NCI-H460 (cell line): Measurements from ENCODE around the gene TMA7B. TPM values are rescaled to one million over a fixed set of nuclear protein-coding genes. Genes with fewer than 3 reads are reported as not detected.
"Not testable (repeated sequence)": the region's sequence is repeated elsewhere in the genome, so short reads cannot be mapped to it uniquely, and the experiment has no call there.

Experiments
- DNase-seq: peaks from one replicate; pipeline ENCODE4 v3.0.0-alpha.2; 2016; ENCODE audit warnings: low read depth; ENCODE audit errors: extremely low read depth
- total RNA-seq: library from RNA; depleted of rRNA; stranded (reverse); fragments of >200 nt; shearing (Covaris generic); gene quantifications from 2 replicates; pipeline ENCODE4 v1.2.3, GENCODE V29; 2014

The TMA7B gene
- total RNA-seq, 1 experiment from 2014 or later, result not detected

DNA sequence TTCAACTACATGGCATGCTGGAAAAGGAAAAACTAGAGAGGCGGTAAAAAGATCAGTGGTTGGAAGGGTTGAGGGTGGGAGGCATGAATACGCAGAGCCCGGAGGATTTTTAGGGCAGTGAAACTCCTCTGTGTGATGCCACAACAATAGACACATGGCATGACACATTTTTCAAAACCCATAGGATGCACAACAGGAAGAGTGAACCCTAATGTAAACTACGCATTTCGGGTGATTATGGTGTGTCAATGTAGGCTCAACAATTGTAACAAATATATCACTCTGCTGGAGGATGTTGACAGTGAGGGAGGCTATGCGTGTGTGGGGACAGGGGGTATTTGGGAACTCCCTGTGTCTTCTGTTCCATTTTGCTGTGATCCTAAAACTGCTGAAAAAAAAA is 18.9 kb downstream of the TMA7B start:
- no peak for DNase-seq

GRCh38 chr22:39979458-39979857 is 19.3 kb downstream of the TMA7B start:
- no peak for DNase-seq

DNA sequence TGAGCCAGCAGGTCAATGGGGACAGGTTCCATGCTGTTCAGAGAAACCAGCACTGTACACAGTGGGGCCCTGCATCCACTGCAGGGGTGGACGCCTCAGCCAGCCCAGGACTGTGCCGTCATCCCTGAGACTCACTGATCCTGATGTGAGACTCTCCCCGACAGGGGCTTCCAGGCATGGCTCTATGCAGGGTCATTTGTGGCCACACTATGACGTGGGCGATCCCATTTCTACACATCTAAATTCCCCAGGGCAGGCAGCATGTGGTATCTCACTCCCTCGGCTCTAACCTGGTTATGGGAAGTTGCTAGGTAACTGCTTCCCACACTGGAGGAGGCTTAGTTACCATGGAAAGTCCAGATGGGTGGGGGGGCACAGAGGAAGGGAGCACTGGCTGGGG is 20.4 kb downstream of the TMA7B start:
- no peak for DNase-seq

- no peak for DNase-seq
Observed at GRCh38 chr22:39983346-39983745, 23.1 kb downstream of the TMA7B start.

- DNase-seq, result no peak
Observed at GRCh38 chr22:39984006-39984405, 23.8 kb downstream of the TMA7B start.

DNA sequence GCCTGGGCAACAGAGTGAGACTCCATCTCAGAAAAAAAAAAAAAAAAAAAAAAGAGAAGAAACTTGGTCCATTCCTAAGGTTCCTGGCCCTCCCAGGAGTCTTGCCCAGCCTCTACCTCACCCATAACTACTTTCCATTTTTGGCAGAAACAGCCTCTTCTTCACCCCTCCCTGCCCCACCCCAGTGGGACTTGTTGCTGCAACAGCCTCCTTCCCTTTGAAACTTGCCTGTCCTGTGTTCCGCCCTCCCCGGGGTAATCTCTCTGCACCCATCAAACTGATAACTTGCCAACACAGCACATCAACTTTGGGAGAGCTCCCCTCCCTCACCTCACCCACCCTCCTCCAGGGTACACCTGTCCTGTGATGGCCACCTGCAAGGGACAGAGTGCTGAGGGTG is 24.5 kb downstream of the TMA7B start:
- no peak for DNase-seq

GRCh38 chr22:39985383-39986035 is 25.3 kb downstream of the TMA7B start:
- no peak for DNase-seq

GRCh38 chr22:39988386-39989114 is 28.4 kb downstream of the TMA7B start:
- DNase-seq, result no peak

DNA sequence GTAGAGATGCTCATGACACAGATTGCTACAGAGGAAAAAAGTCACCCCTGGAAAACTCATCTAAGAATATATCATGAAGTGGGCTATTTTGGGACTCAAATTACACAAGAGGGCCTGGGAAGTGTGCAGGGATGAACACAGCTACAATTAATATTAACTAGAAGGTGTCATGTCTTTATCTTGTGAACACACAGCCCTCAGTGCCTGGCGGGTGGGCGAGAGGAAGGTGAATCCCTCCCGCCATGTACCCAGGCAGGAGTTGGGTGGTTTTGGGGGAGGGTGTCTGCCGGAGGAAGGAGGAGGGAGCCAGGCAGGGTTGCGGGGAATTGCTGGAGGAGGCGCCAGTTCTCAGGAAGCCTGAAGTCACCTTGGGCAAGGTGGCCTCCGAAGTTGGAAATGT is 29.4 kb downstream of the TMA7B start:
- no peak for DNase-seq

- DNase-seq, result no peak
Observed at GRCh38 chr22:39990686-39991085, 30.5 kb downstream of the TMA7B start.

DNA sequence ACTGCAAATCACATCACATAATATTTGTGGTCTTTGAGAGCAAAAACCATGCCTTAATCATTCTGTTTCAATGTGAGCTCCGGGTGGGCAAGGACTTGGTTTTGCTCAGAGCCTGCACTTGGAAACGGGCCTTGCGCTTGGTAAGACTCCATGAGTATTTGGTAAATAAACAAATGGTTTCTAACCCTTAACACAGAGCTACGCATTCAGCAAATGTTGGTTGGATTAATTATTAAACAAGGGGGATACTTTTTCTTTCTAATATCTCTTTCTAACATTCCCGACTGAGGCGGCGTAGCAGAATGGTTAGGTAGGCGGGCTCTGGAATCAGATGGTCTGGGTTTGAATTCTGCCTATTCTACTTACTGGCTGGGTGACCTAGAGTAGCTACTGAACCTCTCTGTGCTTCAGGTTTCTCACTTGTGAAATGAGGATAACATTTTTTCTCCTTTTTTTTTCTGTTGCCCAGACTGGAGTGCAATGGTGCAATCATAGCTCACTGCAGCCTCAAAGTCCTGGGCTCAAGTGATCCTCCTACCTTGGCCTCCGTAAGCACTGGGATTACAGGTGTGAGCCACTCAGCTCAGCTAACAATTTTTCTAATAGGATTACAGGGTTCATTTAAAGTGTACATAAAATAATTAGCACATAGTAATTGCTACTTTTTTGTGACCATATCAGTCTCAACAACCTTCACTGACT is 31.1 kb downstream of the TMA7B start:
- DNase-seq, result no peak

DNA sequence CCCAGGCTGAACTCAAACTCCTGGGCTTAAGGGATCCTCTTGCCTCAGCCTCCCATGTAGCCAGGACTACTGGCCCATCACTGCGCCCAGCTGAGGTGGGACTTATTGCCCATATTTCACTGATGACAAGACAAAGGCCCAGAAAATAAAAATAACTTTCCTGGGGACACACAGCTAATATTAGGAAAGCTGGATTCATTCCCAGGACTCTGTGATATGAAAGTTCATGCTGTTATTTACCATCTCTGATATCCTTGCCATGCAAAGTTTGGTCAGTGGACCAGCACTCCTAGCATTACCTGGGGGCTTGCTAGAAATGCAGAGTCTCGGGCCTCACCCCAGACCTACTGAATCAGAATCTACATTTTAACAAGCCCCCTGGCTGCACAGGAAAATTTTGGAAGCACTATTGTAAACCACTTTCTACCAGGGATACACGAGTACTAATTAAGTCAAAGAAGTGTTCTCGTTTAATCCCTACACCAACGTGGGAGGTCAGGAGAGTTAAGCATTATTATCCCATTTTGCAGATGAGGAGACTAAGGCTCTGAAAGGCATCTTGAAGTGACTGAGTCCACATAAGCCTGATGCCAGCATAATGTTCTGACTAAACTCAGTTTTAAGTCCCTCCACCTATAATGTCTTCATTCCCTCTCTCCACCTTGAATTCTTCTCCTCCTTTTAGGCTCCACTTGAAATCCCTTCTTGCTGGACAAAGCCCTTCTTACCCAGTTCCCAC is 32.1 kb downstream of the TMA7B start:
- DNase-seq, result no peak

- DNase-seq, result not testable (repeated sequence)
Observed at GRCh38 chr22:39992894-39993293, 32.7 kb downstream of the TMA7B start.

DNA sequence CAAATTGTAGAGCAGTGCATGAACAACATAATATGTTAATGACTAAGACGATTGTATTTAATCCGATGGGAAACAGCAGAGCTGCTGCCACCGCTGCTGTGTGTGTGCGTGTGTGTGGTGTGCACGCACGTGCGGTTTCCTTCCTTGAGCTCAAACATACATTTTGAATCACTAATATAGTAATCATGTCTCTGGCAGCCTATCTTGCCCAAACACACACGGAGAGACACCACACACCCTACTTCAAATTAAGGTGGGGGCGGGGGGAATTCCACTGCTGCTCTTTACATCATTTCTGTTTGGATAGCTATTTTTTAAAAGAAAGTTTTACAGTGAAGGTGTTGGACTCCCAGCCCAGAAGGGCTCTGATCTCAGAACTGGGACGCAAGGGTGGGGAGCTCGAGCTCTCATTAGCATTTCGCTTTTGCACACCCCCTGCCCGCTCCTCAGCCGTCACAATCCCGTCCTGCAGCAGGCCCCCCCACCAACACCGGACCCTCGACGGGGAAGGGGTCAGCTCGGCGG is 33.9 kb downstream of the TMA7B start:
- DNase-seq, result no peak

- no peak for DNase-seq
Observed at GRCh38 chr22:39994566-39995392, 34.6 kb downstream of the TMA7B start, which contains the start of gene FAM83F. Gene FAM83F, plus strand, starts transcription at chr22:39994954. Its CDS starts 89 bp downstream, at chr22:39995043.

GRCh38 chr22:39995393-39996252 is 35.4 kb downstream of the TMA7B start:
- no peak for DNase-seq

DNA sequence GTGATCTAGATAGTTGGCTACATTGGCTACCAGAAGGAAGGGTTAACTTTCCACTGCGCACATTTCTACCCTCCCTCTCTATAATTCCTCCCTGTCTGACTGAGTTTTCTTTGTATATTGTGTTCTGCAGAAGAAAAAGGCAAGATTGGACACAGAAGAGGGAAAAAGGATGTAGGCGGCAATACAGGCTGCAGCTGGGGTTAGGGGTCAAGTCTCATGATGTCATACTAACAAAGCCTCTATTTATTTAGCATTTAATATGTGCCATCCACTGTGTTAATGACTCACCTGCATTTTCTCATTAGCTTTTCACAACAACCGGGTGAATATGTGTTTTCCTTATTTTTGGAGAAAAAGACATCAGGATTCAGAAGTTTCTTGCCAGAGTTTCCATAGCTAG is 36.5 kb downstream of the TMA7B start:
- no peak for DNase-seq

DNA sequence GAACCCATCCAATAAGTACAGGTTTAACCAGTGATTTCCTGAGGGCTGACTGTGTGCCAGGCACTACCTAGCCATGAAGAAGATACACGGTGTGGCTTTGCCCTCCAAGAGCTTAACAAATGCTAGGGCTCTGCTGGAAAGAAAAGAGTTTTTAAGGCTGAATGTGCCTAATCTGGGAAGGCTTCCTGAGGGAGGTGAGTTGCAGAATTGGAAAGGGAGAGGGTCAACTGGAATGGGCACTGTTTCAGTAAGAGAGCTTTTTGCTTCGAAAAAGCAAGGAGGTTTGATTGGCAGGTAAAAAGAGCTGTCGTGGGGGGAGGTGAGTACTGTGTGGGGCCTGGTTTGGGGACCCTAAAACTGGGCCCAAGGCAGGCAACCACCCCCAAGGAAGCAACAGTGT is 37.2 kb downstream of the TMA7B start:
- no peak for DNase-seq
